Measurements from ENCODE around the gene FLNB. TPM values are rescaled to one million over a fixed set of nuclear protein-coding genes. Genes with fewer than 3 reads are reported as not detected.
"Not testable (repeated sequence)": the region's sequence is repeated elsewhere in the genome, so short reads cannot be mapped to it uniquely, and the experiment has no call there.

FLNB gene
- total RNA-seq, 1 donor from 2014 or later, result 83.3 TPM

GRCh38 chr3:58049143-58049785 is 41.0 kb downstream of the FLNB start:
- H3K9me3 ChIP-seq, result no peaks in the 10 kb centered on the region
- peaks cover 61% of the 10 kb centered on the region for H3K4me1 ChIP-seq
- no peaks in the 10 kb centered on the region for H3K27me3 ChIP-seq (ENCODE audit: low read depth)
- peak; percentile 84 to 85 for ATAC-seq
- H3K36me3 ChIP-seq, result no peaks in the 10 kb centered on the region
- TF ChIP-seq CTCF (IDR thresholded peaks at IDR 0.05), result no peak
- H3K27ac ChIP-seq, result peak overlapping the region; percentile 70
- H3K4me3 ChIP-seq, result no peak overlapping the region
- no peak for DNase-seq
- intact Hi-C loops (cut with DNase I), result no loop called here

GRCh38 chr3:58051196-58051595 is 43.0 kb downstream of the FLNB start:
- intact Hi-C loops (cut with DNase I), result no loop called here
- Histone ChIP-seq H3K36me3 (no peaks in the 10 kb centered on the region), H3K9me3 (no peaks in the 10 kb centered on the region), H3K27me3 (ENCODE audit: low read depth) (no peaks in the 10 kb centered on the region), H3K27ac (peak overlapping the region; percentile 70), H3K4me1 (peaks cover 52% of the 10 kb centered on the region), H3K4me3 (no peak overlapping the region)
- TF ChIP-seq CTCF (IDR thresholded peaks at IDR 0.05), result no peak
- peak; percentile 79 for DNase-seq
- peak; percentile 60 to 62 for ATAC-seq

- DNase-seq; ATAC-seq; H3K9me3 ChIP-seq; H3K4me3 ChIP-seq; intact Hi-C loops (cut with DNase I); H3K36me3 ChIP-seq; H3K27me3 ChIP-seq (ENCODE audit: low read depth): not testable (repeated sequence)
- H3K27ac ChIP-seq, result peak overlapping the region; percentile 43
- peaks cover 52% of the 10 kb centered on the region for H3K4me1 ChIP-seq
Measured at GRCh38 chr3:58051658-58052261, 43.5 kb downstream of the FLNB start.

GRCh38 chr3:58052373-58053273 is 44.4 kb downstream of the FLNB start:
- DNase-seq (no peak), ATAC-seq (peak; percentile 5 to 54)
- TF ChIP-seq CTCF (IDR thresholded peaks at IDR 0.05), result no peak
- Histone ChIP-seq H3K27ac (peak overlapping the region; percentile 34), H3K4me3 (no peak overlapping the region), H3K9me3 (no peaks in the 10 kb centered on the region), H3K36me3 (no peaks in the 10 kb centered on the region), H3K4me1 (peaks cover 50% of the 10 kb centered on the region), H3K27me3 (ENCODE audit: low read depth) (no peaks in the 10 kb centered on the region)
- intact Hi-C loops (cut with DNase I), result no loop called here

- no peaks in the 10 kb centered on the region for H3K27me3 ChIP-seq (ENCODE audit: low read depth)
- no peak for DNase-seq
- intact Hi-C loops (cut with DNase I), result no loop called here
- H3K4me1 ChIP-seq, result peaks cover 42% of the 10 kb centered on the region
- no peak overlapping the region for H3K27ac ChIP-seq
- TF ChIP-seq CTCF (IDR thresholded peaks at IDR 0.05), result no peak
- H3K9me3 ChIP-seq, result no peaks in the 10 kb centered on the region
- H3K4me3 ChIP-seq, result no peak overlapping the region
- no peaks in the 10 kb centered on the region for H3K36me3 ChIP-seq
- ATAC-seq, result no peak
Measured at GRCh38 chr3:58054652-58055051, 46.4 kb downstream of the FLNB start.

Data from lower lobe of right lung (tissue), 2 donors.